Raji (cell line): ENCODE data around the gene PIK3R2.

Source experiments
- POLR2A ChIP-seq: IDR thresholded peaks from 2 replicates; pipeline ENCODE4 v1.6.1; 2011; ENCODE audit warnings: low read depth, low read length, control low read depth; ENCODE audit not compliant: insufficient read depth

PIK3R2 gene

GRCh38 chr19:18119717-18120105, 33.3 kb upstream of the PIK3R2 start:
- no peak for TF ChIP-seq POLR2A

GRCh38 chr19:18120127-18120526, 32.8 kb upstream of the PIK3R2 start:
- TF ChIP-seq POLR2A: no peak

DNA sequence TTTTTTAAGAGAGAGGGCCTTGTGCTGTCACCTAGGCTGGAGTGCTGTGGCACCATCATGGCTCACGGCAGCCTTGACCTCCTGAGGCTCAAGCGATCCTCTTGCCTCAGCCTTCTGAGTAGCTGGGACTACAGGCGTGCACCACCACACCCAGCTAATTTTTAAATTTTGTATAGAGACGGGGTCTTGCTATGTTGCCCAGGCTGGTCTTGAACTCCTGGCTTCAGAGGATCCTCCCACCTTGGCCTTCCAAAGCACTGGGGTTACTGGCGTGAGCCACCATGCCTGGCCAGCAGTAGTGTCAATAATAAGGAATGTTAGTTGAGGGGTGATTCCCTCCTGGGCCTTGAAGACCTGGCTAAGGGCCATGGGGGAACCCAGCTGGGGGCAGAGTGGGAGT, 31.8 kb upstream of the PIK3R2 start:
- TF ChIP-seq POLR2A: no peak

- no peak for TF ChIP-seq POLR2A
These were observed 30.5 kb upstream of the PIK3R2 start for GRCh38 chr19:18122424-18122823.

GRCh38 chr19:18122860-18123795, 29.8 kb upstream of the PIK3R2 start:
- TF ChIP-seq POLR2A: no peak

GRCh38 chr19:18123819-18124218, 29.1 kb upstream of the PIK3R2 start:
- no peak for TF ChIP-seq POLR2A

- no peak for TF ChIP-seq POLR2A
These were observed 26.9 kb upstream of the PIK3R2 start for GRCh38 chr19:18126097-18126496.

DNA sequence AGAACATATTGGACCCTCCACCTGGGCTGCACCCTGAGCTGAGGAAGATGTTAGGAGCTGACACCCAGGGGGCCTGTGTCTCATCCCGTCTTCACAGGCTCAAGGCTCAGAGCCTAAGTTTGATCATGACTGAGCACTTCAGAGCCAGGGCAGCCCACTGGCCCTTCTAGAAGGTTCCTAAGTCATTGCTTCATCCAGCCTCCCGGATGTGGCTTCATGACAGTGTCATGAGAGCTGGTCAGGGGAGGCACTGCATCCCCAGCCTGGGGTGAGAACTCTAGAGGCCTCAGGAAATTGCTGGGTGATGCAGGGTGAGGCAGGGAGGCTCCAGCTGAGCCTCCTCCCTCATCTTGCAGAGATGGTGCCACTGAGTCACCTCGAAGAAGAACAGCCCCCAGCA, 24.9 kb upstream of the PIK3R2 start:
- no peak for TF ChIP-seq POLR2A

DNA sequence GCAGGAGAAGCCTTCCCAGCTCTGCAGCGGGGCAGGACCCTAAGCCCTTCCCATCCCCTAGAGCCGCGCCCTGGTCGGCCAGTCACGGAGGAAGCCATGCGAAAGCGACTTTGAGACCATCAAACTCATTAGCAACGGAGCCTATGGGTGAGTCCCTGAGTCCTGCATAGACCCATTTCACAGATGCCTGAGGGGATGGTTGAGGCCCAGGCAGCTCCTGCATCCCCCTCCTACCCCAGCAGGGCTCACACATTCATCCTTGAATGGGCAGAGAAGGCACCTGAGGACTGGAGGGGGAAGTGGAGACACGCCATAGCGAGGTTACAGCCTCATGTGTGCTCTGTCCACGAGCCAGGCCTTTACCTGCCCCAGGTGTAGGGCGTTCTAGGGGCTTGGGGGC, 24.2 kb upstream of the PIK3R2 start:
- no peak for TF ChIP-seq POLR2A

GRCh38 chr19:18130523-18131242, 22.3 kb upstream of the PIK3R2 start:
- no peak for TF ChIP-seq POLR2A

DNA sequence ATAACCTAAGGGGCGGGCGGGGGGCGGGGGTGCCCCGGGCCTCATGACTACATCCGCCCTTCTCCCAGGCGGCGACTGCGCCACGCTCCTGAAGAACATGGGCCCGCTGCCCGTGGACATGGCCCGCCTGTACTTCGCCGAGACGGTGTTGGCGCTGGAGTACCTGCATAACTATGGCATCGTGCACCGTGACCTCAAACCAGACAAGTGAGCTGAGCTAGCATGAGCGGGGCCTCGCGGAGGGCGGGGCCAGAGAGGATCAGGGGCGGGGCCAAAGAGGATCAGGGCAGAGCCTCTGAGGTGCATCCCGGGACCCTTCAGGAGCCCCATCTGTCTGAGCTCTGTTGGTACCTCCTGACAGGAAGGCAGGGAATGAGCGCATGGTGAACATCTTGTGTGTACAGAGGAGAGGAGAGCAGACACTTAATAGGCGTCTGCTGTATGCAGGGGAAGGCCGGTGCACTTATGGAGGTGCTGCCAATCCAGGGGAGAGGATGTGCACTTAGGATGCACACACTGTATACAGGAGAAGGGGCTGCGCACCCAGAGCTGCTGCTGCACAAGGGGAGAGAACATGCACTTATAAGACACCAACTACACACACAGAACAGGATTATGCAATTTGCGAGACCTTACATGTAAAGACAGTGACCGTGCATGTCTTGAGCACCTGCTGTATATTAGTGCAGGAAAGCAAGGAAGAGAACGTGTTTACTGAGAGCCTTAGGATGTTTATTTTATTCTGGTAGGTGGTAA, 20.9 kb upstream of the PIK3R2 start:
- TF ChIP-seq POLR2A: no peak

DNA sequence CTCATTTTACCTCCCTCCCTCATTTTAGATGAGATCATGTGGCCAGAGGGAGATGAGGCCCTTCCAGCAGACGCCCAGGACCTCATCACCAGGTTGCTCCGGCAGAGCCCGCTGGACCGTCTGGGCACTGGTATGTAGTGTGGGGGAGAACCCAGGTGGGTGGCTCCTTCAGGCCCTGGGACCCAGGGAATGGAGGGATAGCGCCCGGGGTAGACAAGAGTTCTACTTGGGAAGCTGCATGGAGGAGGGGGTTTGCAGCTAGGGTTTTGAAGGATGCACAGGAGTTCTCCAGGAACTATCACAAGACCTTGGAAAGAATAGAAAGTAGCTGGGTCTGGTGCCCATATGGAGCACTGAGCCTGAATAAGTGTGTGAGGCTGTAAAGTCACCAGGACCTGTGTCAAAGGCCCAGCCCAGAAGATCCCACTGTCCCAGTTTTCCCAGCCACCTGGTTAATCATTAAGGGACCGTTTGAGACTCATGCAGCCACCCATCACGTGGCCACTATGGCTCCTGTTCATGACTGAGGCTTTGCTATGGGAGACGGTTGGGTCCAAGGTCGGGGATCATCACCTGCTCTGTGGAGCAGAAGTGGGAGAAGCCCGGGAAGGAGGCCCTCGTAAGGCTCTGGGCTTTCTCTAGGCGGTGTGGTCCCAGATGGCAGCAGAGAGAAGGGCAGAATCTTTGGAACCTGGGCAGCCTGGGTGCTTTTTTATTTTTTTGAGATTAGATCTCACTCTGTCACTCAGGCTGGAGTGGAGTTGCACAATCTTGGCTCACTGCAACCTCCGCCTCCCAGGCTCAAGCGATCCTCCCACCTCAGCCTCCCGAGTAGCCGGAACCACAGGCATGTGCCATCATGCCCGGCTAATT, 17.0 kb upstream of the PIK3R2 start:
- no peak for TF ChIP-seq POLR2A

GRCh38 chr19:18137242-18137641, 15.7 kb upstream of the PIK3R2 start:
- TF ChIP-seq POLR2A: no peak

GRCh38 chr19:18137657-18138339, 15.2 kb upstream of the PIK3R2 start:
- no peak for TF ChIP-seq POLR2A

DNA sequence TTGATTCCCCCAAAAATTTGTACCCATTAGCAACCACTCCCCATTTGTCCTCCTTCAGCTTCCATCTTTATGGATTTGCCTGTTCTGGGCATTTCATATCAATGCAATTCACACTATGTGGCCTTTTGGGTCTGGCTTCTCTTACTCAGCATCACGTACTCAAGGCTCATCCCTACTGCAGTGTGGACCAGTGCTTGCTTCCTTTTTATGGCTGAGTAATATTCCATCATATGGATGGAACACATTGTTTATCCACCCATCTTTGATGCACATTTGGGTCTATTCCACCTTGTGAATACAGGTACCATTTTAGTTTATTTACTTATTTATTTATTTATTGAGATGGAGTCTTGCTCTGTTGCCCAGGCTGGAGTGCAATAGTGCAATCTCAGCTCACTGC, 12.5 kb upstream of the PIK3R2 start:
- TF ChIP-seq POLR2A: no peak

DNA sequence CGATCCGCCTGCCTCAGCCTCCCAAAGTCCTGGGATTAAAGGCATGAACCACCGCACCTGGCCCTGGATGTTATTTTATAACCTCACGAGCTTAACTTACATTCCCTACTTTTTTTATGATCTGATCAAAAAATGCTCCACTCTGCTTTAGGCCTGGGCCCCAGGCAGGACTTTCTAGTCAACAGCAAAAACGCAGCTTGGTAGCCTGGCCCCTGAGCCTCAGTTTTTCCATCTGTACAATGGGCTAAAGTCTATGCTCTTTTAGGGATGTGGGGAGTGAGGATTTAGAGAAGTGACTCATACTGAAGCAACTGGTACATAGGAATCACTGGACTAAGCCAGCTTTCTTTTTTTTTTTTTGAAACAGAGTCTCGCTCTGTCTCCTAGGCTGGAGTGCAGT, 11.9 kb upstream of the PIK3R2 start:
- no peak for TF ChIP-seq POLR2A
